ENCODE results near the gene LDLRAD4.
A peak's percentile ranks its signal among the peaks of the same experiment; 100 is the strongest.
"Not testable (repeated sequence)": the region's sequence is repeated elsewhere in the genome, so short reads cannot be mapped to it uniquely, and the experiment has no call there.

Gene LDLRAD4

GRCh38 chr18:13313006-13313686, 94.6 kb downstream of the LDLRAD4 start:
- DNase-seq = no peak

- no peak for DNase-seq
Observed at GRCh38 chr18:13315000-13315399, 96.4 kb downstream of the LDLRAD4 start.

- no peak for DNase-seq
Observed at GRCh38 chr18:13316063-13316462, 97.5 kb downstream of the LDLRAD4 start.

- DNase-seq = no peak
Observed at GRCh38 chr18:13317801-13318200, 99.2 kb downstream of the LDLRAD4 start.

GRCh38 chr18:13318731-13319501, 100.4 kb downstream of the LDLRAD4 start:
- peak; percentile 14 for DNase-seq

- no peak for DNase-seq
Observed at GRCh38 chr18:13319629-13320028, 101.1 kb downstream of the LDLRAD4 start.

- no peak for DNase-seq
Observed at GRCh38 chr18:13320096-13320495, 101.5 kb downstream of the LDLRAD4 start.

- no peak for DNase-seq
Observed at GRCh38 chr18:13320891-13321425, 102.4 kb downstream of the LDLRAD4 start.

GRCh38 chr18:13321923-13322322, 103.4 kb downstream of the LDLRAD4 start:
- no peak for DNase-seq

- DNase-seq = no peak
Observed at GRCh38 chr18:13323186-13323585, 104.6 kb downstream of the LDLRAD4 start.

- DNase-seq = no peak
Observed at GRCh38 chr18:13324880-13325279, 106.3 kb downstream of the LDLRAD4 start.

GRCh38 chr18:13328213-13328612, 109.7 kb downstream of the LDLRAD4 start:
- no peak for DNase-seq

- DNase-seq = no peak
Observed at GRCh38 chr18:13330996-13331395, 112.4 kb downstream of the LDLRAD4 start.

- no peak for DNase-seq
Observed at GRCh38 chr18:13331846-13332245, 113.3 kb downstream of the LDLRAD4 start.

- DNase-seq = no peak
Observed at GRCh38 chr18:13332874-13333273, 114.3 kb downstream of the LDLRAD4 start.

- DNase-seq = no peak
Observed at GRCh38 chr18:13335903-13336302, 117.3 kb downstream of the LDLRAD4 start.

- no peak for DNase-seq
Observed at GRCh38 chr18:13336841-13337240, 118.3 kb downstream of the LDLRAD4 start.

GRCh38 chr18:13337369-13337768, 118.8 kb downstream of the LDLRAD4 start:
- DNase-seq = no peak

GRCh38 chr18:13338318-13338717, 119.8 kb downstream of the LDLRAD4 start:
- no peak for DNase-seq

- no peak for DNase-seq
Observed at GRCh38 chr18:13339653-13340052, 121.1 kb downstream of the LDLRAD4 start.

- not testable (repeated sequence) for DNase-seq
Observed at GRCh38 chr18:13346449-13346848, 127.9 kb downstream of the LDLRAD4 start.

GRCh38 chr18:13353084-13353823, 134.7 kb downstream of the LDLRAD4 start:
- no peak for DNase-seq

GRCh38 chr18:13354402-13354801, 135.8 kb downstream of the LDLRAD4 start:
- no peak for DNase-seq

Data from NCI-H510A treated with DMSO at 0.1 percent for 48 hours (cell line).